ENCODE results near the gene FOXK1. TPM values are rescaled to one million over a fixed set of nuclear protein-coding genes. Genes with fewer than 3 reads are reported as not detected.

The FOXK1 gene
- total RNA-seq, 1 experiment from 2014 or later = 50.8 TPM

DNA sequence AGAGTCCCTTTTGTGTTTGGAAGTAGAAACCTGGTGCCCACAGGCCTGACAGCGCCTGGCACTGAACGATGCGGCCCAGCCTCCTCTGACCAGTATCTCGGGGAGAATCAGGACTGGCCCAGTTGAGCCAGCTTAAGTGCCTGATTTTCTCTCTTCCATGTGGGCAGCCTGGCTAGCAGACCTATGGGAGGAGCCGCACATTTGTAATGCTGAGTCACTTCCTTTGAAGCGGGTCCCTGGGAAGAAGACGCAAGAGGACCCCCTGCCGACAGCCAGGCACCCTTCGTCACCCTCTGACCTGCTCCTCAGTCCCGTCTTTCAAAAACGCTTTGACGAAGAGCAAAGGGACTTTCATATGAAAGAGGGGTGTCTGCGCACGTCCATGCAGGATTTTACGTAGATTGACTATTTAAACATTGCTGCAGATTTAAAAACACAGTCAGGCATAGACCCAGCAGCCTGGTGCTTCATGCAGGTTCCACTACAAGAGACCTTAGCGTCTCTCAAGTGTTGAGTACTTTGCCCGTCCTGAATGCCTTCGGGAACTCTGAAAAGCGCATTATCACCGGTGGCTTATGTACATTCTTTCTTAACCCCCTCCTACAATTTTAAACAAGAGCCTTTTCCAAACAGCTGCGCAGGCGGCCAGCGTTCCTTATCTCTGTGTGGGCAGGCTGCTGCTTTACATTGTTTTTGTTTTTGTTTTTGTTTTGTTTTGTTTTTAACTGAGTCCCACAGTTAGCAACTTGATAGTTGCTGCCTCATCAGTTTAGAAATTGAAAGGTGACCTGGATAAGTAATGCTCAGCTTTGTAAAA is 56.8 kb downstream of the FOXK1 start:
- DNase-seq = peak; percentile 66 to 71
- peak overlapping the region; percentile 66 for H3K4me3 Mint-ChIP-seq (ENCODE audit: unreplicated experiment)
- no peaks in the 10 kb centered on the region for H3K9me3 ChIP-seq
- peaks cover 73% of the 10 kb centered on the region for H3K36me3 Mint-ChIP-seq (ENCODE audit: insufficient read depth, unreplicated experiment)
- H3K9me3 Mint-ChIP-seq (ENCODE audit: unreplicated experiment) = no peaks in the 10 kb centered on the region
- intact Hi-C loops (cut with micrococcal nuclease; ENCODE audit: unreplicated experiment) = loop anchor here (5.0 kb wide), 1 partner anchor 97 kb away; no protein-coding TSS in a partner anchor
- peaks cover 24% of the 10 kb centered on the region for H3K4me1 ChIP-seq
- TF ChIP-seq, protein P1, sequence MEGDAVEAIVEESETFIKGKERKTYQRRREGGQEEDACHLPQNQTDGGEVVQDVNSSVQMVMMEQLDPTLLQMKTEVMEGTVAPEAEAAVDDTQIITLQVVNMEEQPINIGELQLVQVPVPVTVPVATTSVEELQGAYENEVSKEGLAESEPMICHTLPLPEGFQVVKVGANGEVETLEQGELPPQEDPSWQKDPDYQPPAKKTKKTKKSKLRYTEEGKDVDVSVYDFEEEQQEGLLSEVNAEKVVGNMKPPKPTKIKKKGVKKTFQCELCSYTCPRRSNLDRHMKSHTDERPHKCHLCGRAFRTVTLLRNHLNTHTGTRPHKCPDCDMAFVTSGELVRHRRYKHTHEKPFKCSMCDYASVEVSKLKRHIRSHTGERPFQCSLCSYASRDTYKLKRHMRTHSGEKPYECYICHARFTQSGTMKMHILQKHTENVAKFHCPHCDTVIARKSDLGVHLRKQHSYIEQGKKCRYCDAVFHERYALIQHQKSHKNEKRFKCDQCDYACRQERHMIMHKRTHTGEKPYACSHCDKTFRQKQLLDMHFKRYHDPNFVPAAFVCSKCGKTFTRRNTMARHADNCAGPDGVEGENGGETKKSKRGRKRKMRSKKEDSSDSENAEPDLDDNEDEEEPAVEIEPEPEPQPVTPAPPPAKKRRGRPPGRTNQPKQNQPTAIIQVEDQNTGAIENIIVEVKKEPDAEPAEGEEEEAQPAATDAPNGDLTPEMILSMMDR (IDR thresholded peaks at IDR 0.05; ENCODE audit: insufficient read depth in 1 of 2, low read depth in 1 of 2, low read length in 1 of 2, severe bottlenecking in 1 of 2, unreplicated experiment in 1 of 2) = no peak
- ChIA-PET CTCF (interaction anchor here (0.8 kb wide), 1 partner anchor 59 kb away, joined by 3 read pairs; no protein-coding TSS in a partner anchor), POLR2A (interaction anchor here (0.5 to 1.2 kb wide), 2 partner anchors 36 to 69 kb away, joined by 4 to 7 read pairs; partner anchors contain the start of gene AP5Z1)
- peaks cover 9% of the 10 kb centered on the region for H3K36me3 ChIP-seq (ENCODE audit: control insufficient read depth, insufficient read depth, low read length)
- peak overlapping the region; percentile 24 for H3K4me3 ChIP-seq (ENCODE audit: low read depth, low read length)
- H3K27me3 ChIP-seq (replicated peaks; ENCODE audit: control insufficient read depth, insufficient read depth, low read length) = no peaks in the 10 kb centered on the region
- BruUV-seq (replicated peaks) = TSS peak; percentile 33
- H3K27me3 Mint-ChIP-seq (ENCODE audit: insufficient read depth, unreplicated experiment) = no peaks in the 10 kb centered on the region
- H3K27ac Mint-ChIP-seq (ENCODE audit: unreplicated experiment) = peak overlapping the region; percentile 89
- H3K4me1 Mint-ChIP-seq (ENCODE audit: low read depth, unreplicated experiment) = peaks cover 20% of the 10 kb centered on the region

DNA sequence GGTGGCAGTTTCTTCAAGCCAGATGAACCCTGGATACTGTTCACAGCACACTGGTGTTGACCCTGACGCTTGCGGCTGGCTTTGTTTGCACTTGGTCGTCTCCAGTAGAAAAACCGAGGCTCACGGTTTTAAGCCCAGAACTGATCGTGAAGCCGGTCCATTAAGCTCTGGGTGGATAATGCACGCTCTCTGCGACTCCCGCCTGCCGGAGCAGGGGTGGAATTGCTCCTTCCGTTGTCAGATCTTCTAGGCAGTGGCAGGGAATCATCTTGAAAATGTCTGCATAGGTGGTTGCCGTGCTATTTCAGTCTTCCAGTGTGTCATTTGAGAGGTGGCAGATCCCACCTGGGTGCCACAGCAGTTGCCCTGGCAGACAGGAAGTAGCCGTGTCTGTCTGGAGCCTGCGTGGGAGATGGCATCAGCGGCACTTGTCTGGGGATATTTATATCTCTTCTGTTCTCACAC is 57.5 kb downstream of the FOXK1 start:
- Mint-ChIP-seq H3K36me3 (ENCODE audit: insufficient read depth, unreplicated experiment) (peaks cover 73% of the 10 kb centered on the region), H3K27me3 (ENCODE audit: insufficient read depth, unreplicated experiment) (no peaks in the 10 kb centered on the region), H3K27ac (ENCODE audit: unreplicated experiment) (peak overlapping the region; percentile 89), H3K4me3 (ENCODE audit: unreplicated experiment) (peak overlapping the region; percentile 66), H3K4me1 (ENCODE audit: low read depth, unreplicated experiment) (peaks cover 25% of the 10 kb centered on the region), H3K9me3 (ENCODE audit: unreplicated experiment) (no peaks in the 10 kb centered on the region)
- intact Hi-C loops (cut with micrococcal nuclease; ENCODE audit: unreplicated experiment) = loop anchor here (5.0 kb wide), 1 partner anchor 97 kb away; no protein-coding TSS in a partner anchor
- H3K27me3 ChIP-seq (replicated peaks; ENCODE audit: control insufficient read depth, insufficient read depth, low read length) = no peaks in the 10 kb centered on the region
- peak in 1 of 2 experiments; percentile 39 for DNase-seq
- TF ChIP-seq, protein P1 (IDR thresholded peaks at IDR 0.05; ENCODE audit: insufficient read depth in 1 of 2, low read depth in 1 of 2, low read length in 1 of 2, severe bottlenecking in 1 of 2, unreplicated experiment in 1 of 2) = no peak
- H3K9me3 ChIP-seq = no peaks in the 10 kb centered on the region
- ChIA-PET CTCF (interaction anchor here (0.8 kb wide), 1 partner anchor 59 kb away, joined by 3 read pairs; no protein-coding TSS in a partner anchor), POLR2A (interaction anchor here (0.5 to 1.2 kb wide), 2 partner anchors 35 to 69 kb away, joined by 4 to 7 read pairs; partner anchors contain the start of gene AP5Z1)
- H3K4me1 ChIP-seq = peaks cover 30% of the 10 kb centered on the region
- no peak overlapping the region; the same call in 1 of the 2 replicates for H3K4me3 ChIP-seq (ENCODE audit: low read depth, low read length)
- no TSS peak for BruUV-seq (replicated peaks)
- H3K36me3 ChIP-seq (ENCODE audit: control insufficient read depth, insufficient read depth, low read length) = peaks cover 9% of the 10 kb centered on the region

DNA sequence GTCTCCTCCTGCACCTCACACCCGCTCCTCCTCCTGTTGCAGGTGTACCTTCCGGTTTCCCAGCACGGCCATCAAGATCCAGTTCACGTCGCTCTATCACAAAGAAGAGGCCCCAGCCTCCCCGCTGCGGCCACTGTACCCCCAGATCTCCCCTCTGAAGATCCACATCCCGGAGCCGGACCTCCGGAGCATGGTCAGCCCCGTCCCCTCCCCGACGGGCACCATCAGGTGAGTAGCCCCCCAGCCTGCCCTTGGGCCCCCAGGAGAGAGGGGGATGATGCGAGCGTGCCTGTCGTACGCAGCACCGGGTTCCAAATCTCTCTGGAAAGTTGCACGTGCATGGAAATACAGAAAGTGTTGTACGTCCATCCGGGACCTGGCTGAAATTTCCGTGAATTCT is 58.7 kb downstream of the FOXK1 start:
- ChIA-PET CTCF (no interaction called here), POLR2A (no interaction called here)
- Histone ChIP-seq H3K36me3 (ENCODE audit: control insufficient read depth, insufficient read depth, low read length) (peaks cover 9% of the 10 kb centered on the region), H3K27me3 (replicated peaks; ENCODE audit: control insufficient read depth, insufficient read depth, low read length) (no peaks in the 10 kb centered on the region), H3K9me3 (no peaks in the 10 kb centered on the region), H3K4me3 (ENCODE audit: low read depth, low read length) (no peak overlapping the region), H3K4me1 (peaks cover 39% of the 10 kb centered on the region)
- peaks cover 31% of the 10 kb centered on the region for H3K4me1 Mint-ChIP-seq (ENCODE audit: low read depth, unreplicated experiment)
- peak overlapping the region; percentile 29 for H3K27ac Mint-ChIP-seq (ENCODE audit: unreplicated experiment)
- BruUV-seq (replicated peaks) = no TSS peak
- H3K4me3 Mint-ChIP-seq (ENCODE audit: unreplicated experiment) = no peak overlapping the region
- TF ChIP-seq, protein P1 (IDR thresholded peaks at IDR 0.05; ENCODE audit: insufficient read depth in 1 of 2, low read depth in 1 of 2, low read length in 1 of 2, severe bottlenecking in 1 of 2, unreplicated experiment in 1 of 2) = no peak
- H3K27me3 Mint-ChIP-seq (ENCODE audit: insufficient read depth, unreplicated experiment) = no peaks in the 10 kb centered on the region
- intact Hi-C loops (cut with micrococcal nuclease; ENCODE audit: unreplicated experiment) = no loop called here
- DNase-seq = no peak
- peaks cover 78% of the 10 kb centered on the region for H3K36me3 Mint-ChIP-seq (ENCODE audit: insufficient read depth, unreplicated experiment)
- no peaks in the 10 kb centered on the region for H3K9me3 Mint-ChIP-seq (ENCODE audit: unreplicated experiment)

Measured in Caco-2 (cell line).